GM12878 (cell line): ENCODE measurements around the gene SIL1. TPM values are rescaled to one million over a fixed set of nuclear protein-coding genes. Genes with fewer than 3 reads are reported as not detected.

Experiments
- ATAC-seq: fragments of 200-7000 bp; cut with Tn5 transposase; 3 replicates; pipeline ENCODE4 v1.9.1; 2020; ENCODE audit warnings: mild to moderate bottlenecking, moderate library complexity
- BruUV-seq: library from RNA; stranded (reverse); fragments of 400-500 nt; replicated peaks from 2 replicates; lab custom pipeline; 2021; lab: Mats Ljungman, UMichigan
- CTCF ChIA-PET: fragments of 300-600 bp; sonication (Branson Sonifier 250); formaldehyde crosslinking; extraction: SDS; loops from one replicate; lab custom pipeline; 2021; ENCODE audit warnings: inconsistent platforms; lab: Yijun Ruan, JAX
- POLR2A ChIA-PET: fragments of 350-600 bp; formaldehyde crosslinking; extraction: SDS; loops from one replicate; lab custom pipeline; 2021; ENCODE audit warnings: inconsistent platforms; lab: Charles Lee
- RAD21 ChIA-PET: fragments of 300-600 bp; sonication (Branson Sonifier 250); formaldehyde crosslinking; loops from one replicate; lab custom pipeline; 2023; ENCODE audit warnings: antibody characterized with exemption; ENCODE audit not compliant: unreplicated experiment; lab: Charles Lee
- SMC1A ChIA-PET: fragments of 300-600 bp; sonication (Branson Sonifier 250); formaldehyde crosslinking; loops from one replicate; lab custom pipeline; 2023; ENCODE audit not compliant: unreplicated experiment, uncharacterized antibody; lab: Charles Lee
- DNase-seq: peaks from one replicate; pipeline ENCODE4 v3.0.0-alpha.2; 2011; ENCODE audit warnings: low read depth, low spot score
- FAIRE-seq: peaks from 3 replicates; lab custom pipeline; 2011; peaks lifted over from hg19 to GRCh38; lab: Jason Lieb, UNC
- H2AFZ ChIP-seq: 2 replicates; pipeline ENCODE4 v1.6.0; 2011; ENCODE audit warnings: low read depth, low read length, control low read depth; ENCODE audit not compliant: control insufficient read depth
- H3K27ac ChIP-seq: 2 replicates; pipeline ENCODE4 v1.5.1; 2011; ENCODE audit warnings: control low read depth; ENCODE audit not compliant: control insufficient read depth, insufficient read depth
- H3K27me3 ChIP-seq, 2 experiments: replicated peaks in 1 of 2; 2 replicates each; pipeline versions ENCODE4 v1.6.0 to v1.6.1; 2011; ENCODE audit warnings: low read length in 1 of 2; ENCODE audit not compliant: control insufficient read depth in 2 of 2, insufficient read depth in 2 of 2
- H3K36me3 ChIP-seq, 2 experiments: 2 replicates each; pipeline ENCODE4 v1.5.1; 2011; ENCODE audit warnings: low read length in 1 of 2; ENCODE audit not compliant: control insufficient read depth in 2 of 2, insufficient read depth in 2 of 2
- H3K4me1 ChIP-seq: 2 replicates; pipeline ENCODE4 v1.6.1; 2011; ENCODE audit warnings: mild to moderate bottlenecking, low read length, moderate library complexity, mixed read lengths; ENCODE audit not compliant: control insufficient read depth, insufficient read depth
- H3K4me2 ChIP-seq: 2 replicates; pipeline ENCODE4 v1.6.0; 2011; ENCODE audit warnings: control low read depth; ENCODE audit not compliant: control insufficient read depth, insufficient read depth
- H3K4me3 ChIP-seq: fragments of 200-600 bp; sonication (generic); 2 replicates; pipeline ENCODE4 v1.5.1; 2016
- H3K79me2 ChIP-seq: 2 replicates; pipeline ENCODE4 v1.6.0; 2011; ENCODE audit warnings: low read length; ENCODE audit not compliant: control insufficient read depth, insufficient read depth
- H3K9ac ChIP-seq: 2 replicates; pipeline ENCODE4 v1.8.0; 2011; ENCODE audit warnings: low read length, control low read depth, mixed read lengths; ENCODE audit not compliant: control insufficient read depth, insufficient read depth
- H3K9me3 ChIP-seq: replicated peaks from 3 replicates; pipeline ENCODE4 v1.5.1; 2011; ENCODE audit warnings: mild to moderate bottlenecking, low read length; ENCODE audit not compliant: control insufficient read depth, insufficient read depth
- H4K20me1 ChIP-seq: 2 replicates; pipeline ENCODE4 v1.6.0; 2011; ENCODE audit not compliant: control insufficient read depth, insufficient read depth
- BCL11A ChIP-seq: IDR thresholded peaks from 2 replicates; pipeline ENCODE4 v1.6.1; 2011; ENCODE audit warnings: low read depth, low read length
- CBX5 ChIP-seq: sonication (generic); IDR thresholded peaks from 2 replicates; pipeline ENCODE4 v1.6.1; 2016; ENCODE audit warnings: low read depth, moderate library complexity, mild to moderate bottlenecking, inconsistent platforms
- EED ChIP-seq: sonication (generic); IDR thresholded peaks from 2 replicates; pipeline ENCODE4 v1.6.1; 2016; ENCODE audit warnings: antibody characterized with exemption, low read depth
- HCFC1 ChIP-seq: fragments of 150-350 bp; IDR thresholded peaks from 2 replicates; pipeline ENCODE4 v1.6.1; 2014; ENCODE audit warnings: low read length
- HDAC2 ChIP-seq: fragments of 200-600 bp; sonication (generic); IDR thresholded peaks from 2 replicates; pipeline ENCODE4 v1.6.1; 2017
- HDAC6 ChIP-seq: fragments of 200-600 bp; sonication (generic); IDR thresholded peaks from one replicate; pipeline ENCODE4 v1.8.0; 2017; ENCODE audit warnings: antibody characterized with exemption; ENCODE audit not compliant: unreplicated experiment
- HDGF ChIP-seq: fragments of 450-650 bp; IDR thresholded peaks from 2 replicates; pipeline ENCODE4 v1.6.1; 2016; ENCODE audit warnings: antibody characterized with exemption
- JUNB ChIP-seq: IDR thresholded peaks from 2 replicates; pipeline ENCODE4 v1.6.1; 2016; ENCODE audit warnings: antibody characterized with exemption, mild to moderate bottlenecking
- MEF2A ChIP-seq: IDR thresholded peaks from 2 replicates; pipeline ENCODE4 v1.6.1; 2011; ENCODE audit warnings: low read depth, mild to moderate bottlenecking, low read length, moderate library complexity; ENCODE audit not compliant: insufficient read depth
- MTA3 ChIP-seq: IDR thresholded peaks from 2 replicates; pipeline ENCODE4 v1.6.1; 2012; ENCODE audit warnings: low read length, inconsistent platforms, borderline replicate concordance
- REST ChIP-seq: IDR thresholded peaks from 2 replicates; pipeline ENCODE4 v1.6.1; 2012; ENCODE audit warnings: mild to moderate bottlenecking, low read depth, low read length
- WRNIP1 ChIP-seq: IDR thresholded peaks from 2 replicates; pipeline ENCODE4 v1.6.1; 2011; ENCODE audit warnings: low read depth, low read length, improper control_type of control experiment, borderline replicate concordance
- WGBS: methylation state at CpG from one replicate; pipeline ENCODE4 v1.1.6; 2016; ENCODE audit warnings: low lambda C conversion rate; ENCODE audit not compliant: insufficient replicate concordance, insufficient coverage; ENCODE audit errors: missing lambda C conversion rate; 5-methylcytosine and 5-hydroxymethylcytosine counted together
- in situ Hi-C: fragments of 300-500 bp; cut with MboI; formaldehyde crosslinking; loops from 9 replicates; pipeline ENCODE4 v1.14.3; 2018; ENCODE audit warnings: mixed read lengths
- intact Hi-C: fragments of 100-400 bp; cut with micrococcal nuclease; formaldehyde crosslinking; loops from one replicate; pipeline ENCODE4 v1.14.2; 2022; ENCODE audit not compliant: unreplicated experiment
- polyA plus RNA-seq, 11 experiments: library from polyadenylated mRNA; depleted of rRNA in 4 of 11; unstranded in 6 of 11; stranded (reverse) in 5 of 11; fragments of >200 nt; fragmentation: Nextera tagmentation in 4 of 11; fragmentation: Illumina TruSeq in 1 of 11; extraction: Ambion mirVana in 4 of 11; extraction: Trizol in 1 of 11; gene quantifications; 1 replicate in 1 of 11; 2 replicates in 10 of 11; pipeline versions ENCODE4 v1.2.1 to v1.2.3, GENCODE V29; 2011 to 2016; ENCODE audit warnings: inconsistent platforms in 2 of 11, missing spikeins in 2 of 11, low read depth in 1 of 11
- total RNA-seq, 4 experiments: library from RNA; depleted of rRNA in 3 of 4; stranded (reverse); fragments of >200 nt in 3 of 4; fragmentation: Illumina TruSeq in 1 of 4; extraction: Trizol in 1 of 4; gene quantifications; 2 replicates each; pipeline versions ENCODE4 v1.2.1 to v1.2.3, GENCODE V29; 2013 to 2021
- TF ChIP-seq, protein P1 (sequence below): IDR thresholded peaks from 2 replicates; pipeline ENCODE4 v1.6.1; 2012; ENCODE audit warnings: low read depth, low read length, improper control_type of control experiment
- TF ChIP-seq, protein P2 (sequence below): fragments of 450-650 bp; IDR thresholded peaks from 2 replicates; pipeline ENCODE4 v1.6.1; 2016; ENCODE audit warnings: mild to moderate bottlenecking, moderate library complexity, borderline replicate concordance
- TF ChIP-seq, protein P3 (sequence below): fragments of 450-650 bp; IDR thresholded peaks from 2 replicates; pipeline ENCODE4 v1.6.1; 2014; ENCODE audit warnings: mild to moderate bottlenecking

SIL1 gene
- total and polyA plus RNA-seq, 10 of the 15 experiments (the other 5 are each of a cell fraction or from before 2014, with no cell fraction given): 4.1 to 49.8 (median 29.4) TPM

GRCh38 chr5:139019880-139020279, 178.3 kb downstream of the SIL1 start (continued):
- TF ChIP-seq REST (no peak), HDAC6 (no peak)

DNA sequence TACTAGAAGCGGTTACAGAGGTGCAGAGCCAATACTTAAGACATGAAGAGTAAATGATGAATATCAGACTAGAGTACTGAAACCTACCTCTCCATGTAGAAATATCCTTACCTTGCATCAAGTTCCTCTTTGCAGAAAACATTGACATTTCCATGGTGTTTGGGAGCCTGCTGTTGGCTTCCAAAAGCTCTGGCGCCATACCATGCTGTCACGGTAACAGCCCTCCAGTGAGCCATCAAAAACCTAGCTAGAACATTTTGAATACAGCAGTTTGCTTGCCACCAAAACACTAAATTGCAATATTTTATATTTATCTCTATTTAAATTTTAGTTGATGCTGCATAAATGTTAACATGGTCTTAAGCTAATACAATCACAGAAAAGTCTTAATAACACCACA, 179.0 kb downstream of the SIL1 start:
- Histone ChIP-seq H3K9ac (no peak overlapping the region), H3K79me2 (no peaks in the 10 kb centered on the region), H4K20me1 (no peaks in the 10 kb centered on the region), H3K36me3 (peaks cover 3 to 5% of the 10 kb centered on the region in 2 experiments; a peak in 3 of 4 replicates), H2AFZ (no peak overlapping the region), H3K4me1 (no peaks in the 10 kb centered on the region), H3K4me3 (no peak overlapping the region), H3K4me2 (no peak overlapping the region), H3K27me3 (no peaks in the 10 kb centered on the region), H3K27ac (no peak overlapping the region), H3K9me3 (no peaks in the 10 kb centered on the region)
- ChIA-PET POLR2A (no interaction called here), RAD21 (no interaction called here), CTCF (no interaction called here), SMC1A (no interaction called here)
- FAIRE-seq: no peak
- TF ChIP-seq, protein P1, sequence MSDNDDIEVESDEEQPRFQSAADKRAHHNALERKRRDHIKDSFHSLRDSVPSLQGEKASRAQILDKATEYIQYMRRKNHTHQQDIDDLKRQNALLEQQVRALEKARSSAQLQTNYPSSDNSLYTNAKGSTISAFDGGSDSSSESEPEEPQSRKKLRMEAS: no peak
- TF ChIP-seq BCL11A (no peak), MTA3 (no peak), HDAC6 (no peak), HDAC2 (no peak), WRNIP1 (no peak), HDGF (no peak), MEF2A (no peak), EED (no peak), JUNB (no peak), CBX5 (no peak), HCFC1 (no peak)
- TF ChIP-seq, protein P2, sequence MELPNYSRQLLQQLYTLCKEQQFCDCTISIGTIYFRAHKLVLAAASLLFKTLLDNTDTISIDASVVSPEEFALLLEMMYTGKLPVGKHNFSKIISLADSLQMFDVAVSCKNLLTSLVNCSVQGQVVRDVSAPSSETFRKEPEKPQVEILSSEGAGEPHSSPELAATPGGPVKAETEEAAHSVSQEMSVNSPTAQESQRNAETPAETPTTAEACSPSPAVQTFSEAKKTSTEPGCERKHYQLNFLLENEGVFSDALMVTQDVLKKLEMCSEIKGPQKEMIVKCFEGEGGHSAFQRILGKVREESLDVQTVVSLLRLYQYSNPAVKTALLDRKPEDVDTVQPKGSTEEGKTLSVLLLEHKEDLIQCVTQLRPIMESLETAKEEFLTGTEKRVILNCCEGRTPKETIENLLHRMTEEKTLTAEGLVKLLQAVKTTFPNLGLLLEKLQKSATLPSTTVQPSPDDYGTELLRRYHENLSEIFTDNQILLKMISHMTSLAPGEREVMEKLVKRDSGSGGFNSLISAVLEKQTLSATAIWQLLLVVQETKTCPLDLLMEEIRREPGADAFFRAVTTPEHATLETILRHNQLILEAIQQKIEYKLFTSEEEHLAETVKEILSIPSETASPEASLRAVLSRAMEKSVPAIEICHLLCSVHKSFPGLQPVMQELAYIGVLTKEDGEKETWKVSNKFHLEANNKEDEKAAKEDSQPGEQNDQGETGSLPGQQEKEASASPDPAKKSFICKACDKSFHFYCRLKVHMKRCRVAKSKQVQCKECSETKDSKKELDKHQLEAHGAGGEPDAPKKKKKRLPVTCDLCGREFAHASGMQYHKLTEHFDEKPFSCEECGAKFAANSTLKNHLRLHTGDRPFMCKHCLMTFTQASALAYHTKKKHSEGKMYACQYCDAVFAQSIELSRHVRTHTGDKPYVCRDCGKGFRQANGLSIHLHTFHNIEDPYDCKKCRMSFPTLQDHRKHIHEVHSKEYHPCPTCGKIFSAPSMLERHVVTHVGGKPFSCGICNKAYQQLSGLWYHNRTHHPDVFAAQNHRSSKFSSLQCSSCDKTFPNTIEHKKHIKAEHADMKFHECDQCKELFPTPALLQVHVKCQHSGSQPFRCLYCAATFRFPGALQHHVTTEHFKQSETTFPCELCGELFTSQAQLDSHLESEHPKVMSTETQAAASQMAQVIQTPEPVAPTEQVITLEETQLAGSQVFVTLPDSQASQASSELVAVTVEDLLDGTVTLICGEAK: no peak
- TF ChIP-seq, protein P3, sequence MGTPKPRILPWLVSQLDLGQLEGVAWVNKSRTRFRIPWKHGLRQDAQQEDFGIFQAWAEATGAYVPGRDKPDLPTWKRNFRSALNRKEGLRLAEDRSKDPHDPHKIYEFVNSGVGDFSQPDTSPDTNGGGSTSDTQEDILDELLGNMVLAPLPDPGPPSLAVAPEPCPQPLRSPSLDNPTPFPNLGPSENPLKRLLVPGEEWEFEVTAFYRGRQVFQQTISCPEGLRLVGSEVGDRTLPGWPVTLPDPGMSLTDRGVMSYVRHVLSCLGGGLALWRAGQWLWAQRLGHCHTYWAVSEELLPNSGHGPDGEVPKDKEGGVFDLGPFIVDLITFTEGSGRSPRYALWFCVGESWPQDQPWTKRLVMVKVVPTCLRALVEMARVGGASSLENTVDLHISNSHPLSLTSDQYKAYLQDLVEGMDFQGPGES: no peak
- intact Hi-C loops (no loop called here), in situ Hi-C loops (no loop called here)
- DNase-seq: no peak
- BruUV-seq: no TSS peak
- no peak for ATAC-seq
- 97% methylated on average over 3 of the region's 3 CpGs for WGBS
